Suprapubic skin (tissue), 3 donors: Measurements from ENCODE around the gene MT4.

Source experiments
- CTCF ChIP-seq, 2 donors: fragments of 200-600 bp in 1 of 2; fragments of 450-650 bp in 1 of 2; sonication (generic) in 1 of 2; IDR thresholded peaks; one replicate each; pipeline ENCODE4 v1.5.1; 2016 to 2019; ENCODE audit warnings: antibody characterized with exemption in 2 of 2, mild to moderate bottlenecking in 1 of 2, moderate library complexity in 1 of 2
- POLR2AphosphoS5 ChIP-seq, 3 donors: sonication (generic); formaldehyde crosslinking; IDR thresholded peaks; one replicate each; pipeline ENCODE4 v1.6.1; 2017; ENCODE audit warnings: antibody characterized with exemption in 3 of 3

GRCh38 chr16:56613706-56614105, 48.8 kb downstream of the MT4 start:
- TF ChIP-seq POLR2AphosphoS5 (IDR thresholded peaks at IDR 0.05): no peak
- no peak for TF ChIP-seq CTCF (IDR thresholded peaks at IDR 0.05)
